ENCODE data around the gene MUC13. TPM values are rescaled to one million over a fixed set of nuclear protein-coding genes. Genes with fewer than 3 reads are reported as not detected.
"Not testable (repeated sequence)": the region's sequence is repeated elsewhere in the genome, so short reads cannot be mapped to it uniquely, and the experiment has no call there.

The MUC13 gene
- total RNA-seq, 2 experiments from 2014 or later, result not detected

- Mint-ChIP-seq H3K27me3 (ENCODE audit: low read depth) (peaks cover 6% of the 10 kb centered on the region), H3K36me3 (ENCODE audit: low read depth) (peaks cover 31% of the 10 kb centered on the region), H3K9me3 (ENCODE audit: insufficient read depth) (no peaks in the 10 kb centered on the region), H3K27ac (no peak overlapping the region), H3K4me3 (no peak overlapping the region), H3K4me1 (ENCODE audit: low read depth) (peaks cover 10% of the 10 kb centered on the region)
- POLR2A ChIA-PET, result interaction anchor here (0.6 kb wide), 1 partner anchor 166 kb away, joined by 3 read pairs; no protein-coding TSS in a partner anchor
- CTCF ChIA-PET, result no interaction called here
- DNase-seq (no peak), ATAC-seq (no peak)
Observed at GRCh38 chr3:124966521-124967445, 32.2 kb upstream of the MUC13 start.

- Mint-ChIP-seq H3K4me3 (no peak overlapping the region), H3K27me3 (ENCODE audit: low read depth) (peaks cover 9% of the 10 kb centered on the region), H3K27ac (no peak overlapping the region), H3K4me1 (ENCODE audit: low read depth) (peaks cover 10% of the 10 kb centered on the region), H3K36me3 (ENCODE audit: low read depth) (peaks cover 21% of the 10 kb centered on the region), H3K9me3 (ENCODE audit: insufficient read depth) (no peaks in the 10 kb centered on the region)
- POLR2A ChIA-PET, result no interaction called here
- no peak for ATAC-seq
- no peak for DNase-seq
- CTCF ChIA-PET, result no interaction called here
Observed at GRCh38 chr3:124965413-124965812, 30.9 kb upstream of the MUC13 start.

GRCh38 chr3:124964387-124964786, 29.8 kb upstream of the MUC13 start:
- H3K9me3 Mint-ChIP-seq (ENCODE audit: insufficient read depth), result no peaks in the 10 kb centered on the region
- peaks cover 15% of the 10 kb centered on the region for H3K27me3 Mint-ChIP-seq (ENCODE audit: low read depth)
- H3K4me1 Mint-ChIP-seq (ENCODE audit: low read depth), result peaks cover 6% of the 10 kb centered on the region
- ChIA-PET POLR2A (no interaction called here), CTCF (no interaction called here)
- no peak overlapping the region for H3K27ac Mint-ChIP-seq
- DNase-seq, result no peak
- no peak for ATAC-seq
- H3K36me3 Mint-ChIP-seq (ENCODE audit: low read depth), result peaks cover 15% of the 10 kb centered on the region
- H3K4me3 Mint-ChIP-seq, result no peak overlapping the region

GRCh38 chr3:124963755-124964154, 29.2 kb upstream of the MUC13 start:
- peaks cover 2% of the 10 kb centered on the region for H3K4me1 Mint-ChIP-seq (ENCODE audit: low read depth)
- no peak overlapping the region for H3K4me3 Mint-ChIP-seq
- no peak overlapping the region for H3K27ac Mint-ChIP-seq
- peaks cover 15% of the 10 kb centered on the region for H3K27me3 Mint-ChIP-seq (ENCODE audit: low read depth)
- ChIA-PET POLR2A (interaction anchor here (0.6 kb wide), 1 partner anchor 278 kb away, joined by 3 read pairs; no protein-coding TSS in a partner anchor), CTCF (no interaction called here)
- peaks cover 10% of the 10 kb centered on the region for H3K36me3 Mint-ChIP-seq (ENCODE audit: low read depth)
- ATAC-seq (no peak), DNase-seq (no peak)
- no peaks in the 10 kb centered on the region for H3K9me3 Mint-ChIP-seq (ENCODE audit: insufficient read depth)

- peaks cover 15% of the 10 kb centered on the region for H3K27me3 Mint-ChIP-seq (ENCODE audit: low read depth)
- ATAC-seq (no peak), DNase-seq (no peak)
- H3K36me3 Mint-ChIP-seq (ENCODE audit: low read depth), result peaks cover 4% of the 10 kb centered on the region
- ChIA-PET POLR2A (no interaction called here), CTCF (no interaction called here)
- peaks cover 2% of the 10 kb centered on the region for H3K4me1 Mint-ChIP-seq (ENCODE audit: low read depth)
- no peak overlapping the region for H3K27ac Mint-ChIP-seq
- no peaks in the 10 kb centered on the region for H3K9me3 Mint-ChIP-seq (ENCODE audit: insufficient read depth)
- no peak overlapping the region for H3K4me3 Mint-ChIP-seq
Observed at GRCh38 chr3:124962403-124962940, 27.9 kb upstream of the MUC13 start.

- Mint-ChIP-seq H3K4me1 (ENCODE audit: low read depth) (no peaks in the 10 kb centered on the region), H3K27me3 (ENCODE audit: low read depth) (peaks cover 15% of the 10 kb centered on the region), H3K4me3 (no peak overlapping the region), H3K27ac (no peak overlapping the region), H3K36me3 (ENCODE audit: low read depth) (peaks cover under 1% of the 10 kb centered on the region), H3K9me3 (ENCODE audit: insufficient read depth) (no peaks in the 10 kb centered on the region)
- no peak for ATAC-seq
- ChIA-PET CTCF (no interaction called here), POLR2A (no interaction called here)
- DNase-seq, result no peak
Observed at GRCh38 chr3:124960698-124961097, 26.1 kb upstream of the MUC13 start.

GRCh38 chr3:124960105-124960504, 25.6 kb upstream of the MUC13 start:
- Mint-ChIP-seq H3K4me1 (ENCODE audit: low read depth) (no peaks in the 10 kb centered on the region), H3K36me3 (ENCODE audit: low read depth) (no peaks in the 10 kb centered on the region), H3K4me3 (no peak overlapping the region), H3K27ac (no peak overlapping the region), H3K27me3 (ENCODE audit: low read depth) (peaks cover 19% of the 10 kb centered on the region), H3K9me3 (ENCODE audit: insufficient read depth) (no peaks in the 10 kb centered on the region)
- CTCF ChIA-PET, result no interaction called here
- DNase-seq, result no peak
- POLR2A ChIA-PET, result no interaction called here
- no peak for ATAC-seq

GRCh38 chr3:124957951-124958350, 23.4 kb upstream of the MUC13 start:
- POLR2A ChIA-PET; ATAC-seq; H3K27ac Mint-ChIP-seq; H3K36me3 Mint-ChIP-seq (ENCODE audit: low read depth); DNase-seq; CTCF ChIA-PET; H3K4me1 Mint-ChIP-seq (ENCODE audit: low read depth); H3K9me3 Mint-ChIP-seq (ENCODE audit: insufficient read depth); H3K4me3 Mint-ChIP-seq: not testable (repeated sequence)
- peaks cover 30% of the 10 kb centered on the region for H3K27me3 Mint-ChIP-seq (ENCODE audit: low read depth)

GRCh38 chr3:124952282-124952855, 17.8 kb upstream of the MUC13 start:
- no peak overlapping the region for H3K4me3 Mint-ChIP-seq
- ChIA-PET CTCF (no interaction called here), POLR2A (no interaction called here)
- H3K36me3 Mint-ChIP-seq (ENCODE audit: low read depth), result no peaks in the 10 kb centered on the region
- H3K27ac Mint-ChIP-seq, result no peak overlapping the region
- DNase-seq (no peak), ATAC-seq (no peak)
- H3K4me1 Mint-ChIP-seq (ENCODE audit: low read depth), result no peaks in the 10 kb centered on the region
- no peaks in the 10 kb centered on the region for H3K9me3 Mint-ChIP-seq (ENCODE audit: insufficient read depth)
- peaks cover 29% of the 10 kb centered on the region for H3K27me3 Mint-ChIP-seq (ENCODE audit: low read depth)

- DNase-seq (no peak), ATAC-seq (no peak)
- no peaks in the 10 kb centered on the region for H3K36me3 Mint-ChIP-seq (ENCODE audit: low read depth)
- H3K27ac Mint-ChIP-seq, result no peak overlapping the region
- ChIA-PET POLR2A (no interaction called here), CTCF (interaction anchor here (0.8 to 1.1 kb wide), 2 partner anchors 50 to 704 kb away, joined by 3 read pairs; no protein-coding TSS in a partner anchor)
- peaks cover 33% of the 10 kb centered on the region for H3K27me3 Mint-ChIP-seq (ENCODE audit: low read depth)
- no peak overlapping the region for H3K4me3 Mint-ChIP-seq
- H3K4me1 Mint-ChIP-seq (ENCODE audit: low read depth), result no peaks in the 10 kb centered on the region
- H3K9me3 Mint-ChIP-seq (ENCODE audit: insufficient read depth), result no peaks in the 10 kb centered on the region
Observed at GRCh38 chr3:124951511-124952281, 17.1 kb upstream of the MUC13 start.

- peaks cover 28% of the 10 kb centered on the region for H3K27me3 Mint-ChIP-seq (ENCODE audit: low read depth)
- ChIA-PET POLR2A (no interaction called here), CTCF (no interaction called here)
- DNase-seq, result no peak
- ATAC-seq, result no peak
- H3K4me1 Mint-ChIP-seq (ENCODE audit: low read depth), result no peaks in the 10 kb centered on the region
- H3K27ac Mint-ChIP-seq, result no peak overlapping the region
- no peaks in the 10 kb centered on the region for H3K9me3 Mint-ChIP-seq (ENCODE audit: insufficient read depth)
- no peaks in the 10 kb centered on the region for H3K36me3 Mint-ChIP-seq (ENCODE audit: low read depth)
- H3K4me3 Mint-ChIP-seq, result no peak overlapping the region
Observed at GRCh38 chr3:124950026-124950425, 15.5 kb upstream of the MUC13 start.

GRCh38 chr3:124942613-124943012, 8.1 kb upstream of the MUC13 start:
- H3K9me3 Mint-ChIP-seq (ENCODE audit: insufficient read depth), result no peaks in the 10 kb centered on the region
- no peak overlapping the region for H3K27ac Mint-ChIP-seq
- H3K27me3 Mint-ChIP-seq (ENCODE audit: low read depth), result peaks cover 21% of the 10 kb centered on the region
- H3K4me1 Mint-ChIP-seq (ENCODE audit: low read depth), result no peaks in the 10 kb centered on the region
- ATAC-seq (no peak), DNase-seq (no peak)
- H3K36me3 Mint-ChIP-seq (ENCODE audit: low read depth), result no peaks in the 10 kb centered on the region
- H3K4me3 Mint-ChIP-seq, result no peak overlapping the region
- POLR2A ChIA-PET, result no interaction called here
- CTCF ChIA-PET, result no interaction called here
